ENCODE results near the gene FCGR1A. TPM values are rescaled to one million over a fixed set of nuclear protein-coding genes. Genes with fewer than 3 reads are reported as not detected.
"Not testable (repeated sequence)": the region's sequence is repeated elsewhere in the genome, so short reads cannot be mapped to it uniquely, and the experiment has no call there.

FCGR1A gene
- total RNA-seq, 4 donors from 2014 or later: 0.22 to 3.7 (median 0.76) TPM; not detected in 1

DNA sequence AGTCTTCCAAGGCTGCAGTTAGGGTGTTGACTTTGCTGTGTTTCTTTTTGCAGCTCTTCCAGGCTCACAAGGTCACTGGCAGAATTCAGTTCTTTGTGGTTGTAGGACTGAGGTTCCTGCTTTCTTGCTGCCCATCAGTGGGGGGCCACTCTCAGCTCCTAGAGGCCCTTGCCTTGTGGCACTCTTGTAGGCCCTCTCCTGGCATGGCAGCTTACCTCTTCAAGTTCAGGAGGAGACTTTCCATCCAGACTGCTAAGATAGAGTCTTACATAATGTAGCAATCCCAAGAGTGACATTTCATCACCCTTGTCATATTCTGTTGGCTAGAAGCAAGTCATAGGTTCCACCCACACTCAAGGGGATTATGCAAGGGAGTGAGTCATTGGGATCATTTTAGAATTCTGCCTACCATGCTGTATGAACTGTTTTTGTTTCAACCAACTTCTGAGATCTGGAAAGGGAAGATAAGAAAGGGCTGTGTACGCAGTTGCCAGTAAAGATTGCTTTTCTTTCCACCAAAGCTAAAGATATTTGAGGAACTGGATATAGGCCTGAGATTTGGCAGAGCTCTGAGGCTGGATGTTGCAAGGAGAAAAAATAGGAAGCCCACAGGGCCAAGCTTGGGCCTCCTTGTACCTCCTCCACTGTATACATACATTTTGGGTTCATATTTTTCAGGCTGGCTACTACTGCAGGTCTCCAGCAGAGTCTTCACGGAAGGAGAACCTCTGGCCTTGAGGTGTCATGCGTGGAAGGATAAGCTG lies 5.4 kb downstream of the FCGR1A start:
- H3K4me1 ChIP-seq; H3K4me3 ChIP-seq; intact Hi-C loops (cut with DNase I); H3K9me3 ChIP-seq; H3K27me3 ChIP-seq; H3K36me3 ChIP-seq; DNase-seq: not testable (repeated sequence)
- WGBS, 2 donors: no CpG with 5 or more reads among the region's 3 CpGs
- H3K27ac ChIP-seq: peak overlapping the region in 2 of 4 donors; percentile 21

DNA sequence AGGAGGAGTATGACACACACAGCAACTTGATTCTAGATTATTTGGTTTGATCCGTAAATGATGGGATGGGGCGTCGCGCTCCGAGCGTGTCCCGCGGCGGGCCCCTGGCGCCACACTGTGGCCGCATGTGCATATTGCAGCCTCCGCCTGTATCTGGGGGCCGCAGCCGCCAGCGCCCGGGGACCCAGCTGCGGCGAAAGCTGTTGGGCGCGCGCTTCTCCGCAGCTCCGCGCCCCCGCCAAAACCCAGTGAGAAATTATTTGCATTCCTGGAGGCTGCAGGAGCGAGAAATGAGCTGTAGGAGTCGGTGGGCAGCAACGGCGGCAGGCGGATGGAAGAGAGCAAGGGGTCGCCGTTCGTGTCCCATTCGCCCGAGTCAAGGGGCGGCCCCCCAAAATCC lies 10.0 kb downstream of the FCGR1A start:
- H3K27me3 ChIP-seq; intact Hi-C loops (cut with DNase I); H3K4me1 ChIP-seq; H3K9me3 ChIP-seq; H3K36me3 ChIP-seq; DNase-seq: not testable (repeated sequence)
- Histone ChIP-seq H3K27ac (peak overlapping the region; percentile 85 to 90 (median 87)), H3K4me3 (peak overlapping the region; percentile 46 to 64 (median 58))
- no CpG with 5 or more reads among the region's 36 CpGs for WGBS, 2 donors
- TF ChIP-seq, protein P1, sequence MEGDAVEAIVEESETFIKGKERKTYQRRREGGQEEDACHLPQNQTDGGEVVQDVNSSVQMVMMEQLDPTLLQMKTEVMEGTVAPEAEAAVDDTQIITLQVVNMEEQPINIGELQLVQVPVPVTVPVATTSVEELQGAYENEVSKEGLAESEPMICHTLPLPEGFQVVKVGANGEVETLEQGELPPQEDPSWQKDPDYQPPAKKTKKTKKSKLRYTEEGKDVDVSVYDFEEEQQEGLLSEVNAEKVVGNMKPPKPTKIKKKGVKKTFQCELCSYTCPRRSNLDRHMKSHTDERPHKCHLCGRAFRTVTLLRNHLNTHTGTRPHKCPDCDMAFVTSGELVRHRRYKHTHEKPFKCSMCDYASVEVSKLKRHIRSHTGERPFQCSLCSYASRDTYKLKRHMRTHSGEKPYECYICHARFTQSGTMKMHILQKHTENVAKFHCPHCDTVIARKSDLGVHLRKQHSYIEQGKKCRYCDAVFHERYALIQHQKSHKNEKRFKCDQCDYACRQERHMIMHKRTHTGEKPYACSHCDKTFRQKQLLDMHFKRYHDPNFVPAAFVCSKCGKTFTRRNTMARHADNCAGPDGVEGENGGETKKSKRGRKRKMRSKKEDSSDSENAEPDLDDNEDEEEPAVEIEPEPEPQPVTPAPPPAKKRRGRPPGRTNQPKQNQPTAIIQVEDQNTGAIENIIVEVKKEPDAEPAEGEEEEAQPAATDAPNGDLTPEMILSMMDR (IDR thresholded peaks at IDR 0.05): peak in 4 of 6 experiments; percentile 12 to 46 (median 28)

DNA sequence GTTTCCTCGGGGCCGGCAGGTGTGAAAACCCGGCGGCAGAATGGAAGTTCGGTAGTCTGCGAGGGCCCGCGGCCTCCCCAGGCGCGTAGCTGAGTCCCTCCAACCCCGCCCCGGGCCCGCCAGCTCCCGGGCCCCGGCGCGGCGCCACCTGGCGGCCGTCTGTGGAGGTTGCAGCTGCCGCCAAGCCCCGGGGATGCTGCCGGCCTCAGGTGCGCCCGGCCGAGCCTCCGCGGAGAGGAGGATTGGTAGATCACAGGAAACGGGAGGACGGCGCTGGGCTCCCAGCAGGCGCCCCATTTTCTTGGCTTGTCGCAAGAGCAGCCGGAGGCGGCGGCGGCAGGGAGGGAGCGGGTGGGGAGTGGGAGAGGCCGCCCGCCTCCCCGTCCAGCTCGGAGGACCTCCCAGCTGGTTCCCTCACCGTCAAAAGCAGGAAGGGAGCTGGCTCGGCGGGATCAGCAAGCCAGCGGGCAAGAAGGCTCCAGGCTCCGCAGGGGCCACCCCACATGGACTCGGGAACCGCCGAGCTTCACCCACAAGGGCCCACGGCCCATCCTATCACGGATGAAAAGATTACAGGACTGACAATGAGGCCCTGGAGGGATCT lies 10.5 kb downstream of the FCGR1A start:
- TF ChIP-seq, protein P1 (IDR thresholded peaks at IDR 0.05): peak; percentile 48 to 95 (median 85)
- Histone ChIP-seq H3K4me3 (peak overlapping the region; percentile 46 to 64 (median 58)), H3K27ac (peak overlapping the region; percentile 85 to 90 (median 87))
- DNase-seq; H3K36me3 ChIP-seq; H3K9me3 ChIP-seq; H3K4me1 ChIP-seq; H3K27me3 ChIP-seq; intact Hi-C loops (cut with DNase I): not testable (repeated sequence)
- 40% methylated on average over 1 of the region's 52 CpGs; no CpG with 5 or more reads in 1 of the 2 donors for WGBS, 2 donors

DNA sequence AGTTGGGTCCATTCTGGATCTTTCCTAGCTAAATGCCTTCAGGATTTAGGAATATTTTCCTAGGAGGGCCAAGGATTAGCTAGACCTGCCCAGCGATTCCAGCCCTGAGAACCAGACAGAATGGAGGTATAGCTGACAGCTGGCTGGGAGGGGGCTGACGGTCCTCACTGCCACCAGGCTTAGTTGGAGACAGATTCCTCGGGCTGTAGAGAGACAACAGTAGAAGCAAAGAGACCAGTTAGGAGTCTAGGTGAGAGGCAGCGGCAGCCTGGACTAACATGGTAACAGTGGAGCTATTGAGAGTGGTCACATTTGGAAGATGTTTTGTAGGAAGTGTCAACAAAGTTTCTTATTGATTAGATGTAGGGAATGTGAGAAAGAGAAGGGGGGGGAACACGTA lies 11.4 kb downstream of the FCGR1A start:
- intact Hi-C loops (cut with DNase I); DNase-seq; H3K27me3 ChIP-seq; H3K4me1 ChIP-seq; H3K9me3 ChIP-seq; H3K36me3 ChIP-seq: not testable (repeated sequence)
- 33% methylated on average over 1 of the region's 5 CpGs; no CpG with 5 or more reads in 1 of the 2 donors for WGBS, 2 donors
- H3K27ac ChIP-seq: peak overlapping the region in 2 of 4 donors; percentile 89 to 90
- H3K4me3 ChIP-seq: peak overlapping the region in 3 of 4 donors; percentile 56 to 64 (median 60)

DNA sequence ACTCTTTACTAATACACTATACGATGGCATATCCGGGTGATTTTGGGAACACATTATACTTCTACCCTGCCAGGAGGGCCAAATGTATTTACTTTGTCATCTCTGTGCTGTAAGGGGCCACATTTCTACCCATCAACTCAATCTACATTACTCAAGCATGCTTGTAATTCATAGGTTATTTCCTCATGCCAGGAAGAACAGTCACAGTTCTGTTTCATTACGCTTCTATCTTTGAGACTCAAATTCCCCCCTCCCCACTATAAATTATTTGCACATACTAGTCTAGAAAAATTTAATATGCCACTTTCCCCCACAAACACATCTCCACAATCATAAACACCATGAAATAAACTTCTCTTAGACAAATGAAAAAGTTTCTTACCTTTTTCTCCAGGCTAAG lies 19.1 kb downstream of the FCGR1A start:
- H3K4me3 ChIP-seq; H3K9me3 ChIP-seq; H3K36me3 ChIP-seq; H3K27ac ChIP-seq; DNase-seq; H3K4me1 ChIP-seq; H3K27me3 ChIP-seq; intact Hi-C loops (cut with DNase I): not testable (repeated sequence)
- 71 to 81% methylated on average over 1 of the region's 3 CpGs for WGBS, 2 donors

DNA sequence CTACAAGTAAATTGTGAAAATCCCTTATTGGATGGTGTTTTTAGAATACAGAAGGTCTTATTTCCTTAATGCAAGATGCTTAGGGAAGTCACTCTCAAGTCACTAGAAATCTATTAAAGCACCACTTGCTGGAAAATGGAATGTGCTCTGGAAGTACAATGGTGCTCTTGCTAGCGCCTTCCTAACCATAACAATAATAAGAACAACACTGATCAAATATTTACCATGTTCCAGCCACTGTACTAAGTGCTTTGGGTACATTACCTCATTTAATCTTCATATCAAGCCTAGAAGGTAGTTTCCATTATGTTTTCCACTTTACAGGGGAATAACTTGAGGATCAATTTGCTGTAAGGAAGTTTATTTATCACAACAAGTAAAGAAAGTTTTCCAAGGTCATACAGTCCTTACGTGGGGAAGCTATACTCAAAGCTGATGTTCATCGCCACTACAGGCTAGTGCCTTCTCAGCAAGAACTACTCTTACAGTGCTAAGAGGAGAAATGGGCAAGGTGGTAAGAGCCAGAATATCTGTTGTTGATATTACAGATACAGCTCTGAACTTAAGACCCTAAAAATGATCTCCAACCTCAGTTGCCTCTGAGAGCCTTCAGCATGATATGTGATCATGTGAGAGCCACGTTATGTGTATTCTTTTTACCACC lies 22.1 kb downstream of the FCGR1A start:
- intact Hi-C loops (cut with DNase I); H3K9me3 ChIP-seq; H3K27me3 ChIP-seq; H3K4me3 ChIP-seq; H3K36me3 ChIP-seq; H3K27ac ChIP-seq; H3K4me1 ChIP-seq; DNase-seq: not testable (repeated sequence)
- no CpG with 5 or more reads among the region's 4 CpGs for WGBS, 2 donors

DNA sequence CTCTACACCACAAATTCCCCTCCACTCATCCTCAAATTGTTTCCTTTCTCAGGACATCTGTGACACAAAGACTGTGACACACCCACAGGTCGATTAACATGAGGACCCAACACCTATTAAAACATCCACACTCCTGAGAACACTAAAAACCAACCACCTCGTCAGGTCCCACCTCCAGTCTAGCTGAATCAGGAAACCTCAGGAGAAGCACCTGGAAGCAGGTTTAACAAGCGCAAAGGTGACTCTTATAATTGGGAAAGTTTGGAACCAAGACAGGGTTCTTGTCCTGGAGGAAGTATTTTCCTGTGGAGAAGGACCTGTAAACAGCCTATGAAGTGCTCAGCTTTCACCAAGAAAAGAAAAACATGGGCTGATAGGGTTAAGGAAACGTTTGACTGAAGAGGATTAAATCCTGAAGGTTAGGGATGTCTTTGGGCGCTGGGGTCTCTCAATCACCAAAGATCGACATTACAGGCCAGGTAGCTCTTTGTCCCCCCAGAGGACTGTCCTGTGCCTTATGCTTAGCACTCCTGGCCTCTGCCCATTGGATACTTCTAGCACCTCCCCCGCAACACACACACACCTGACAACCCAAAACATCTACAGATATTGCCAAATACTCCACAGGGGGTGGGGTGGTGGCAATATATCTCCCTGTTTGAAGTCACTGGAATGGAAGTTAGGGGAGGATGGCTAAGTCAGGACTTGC lies 28.4 kb downstream of the FCGR1A start:
- H3K27ac ChIP-seq; intact Hi-C loops (cut with DNase I); DNase-seq; H3K9me3 ChIP-seq; H3K36me3 ChIP-seq; H3K27me3 ChIP-seq: not testable (repeated sequence)
- WGBS, 2 donors: 19 to 36% methylated on average over 5 to 6 of the region's 7 CpGs
- peaks cover 0 to 11% (median 0%) of the 10 kb centered on the region in 3 donors for H3K4me1 ChIP-seq
- H3K4me3 ChIP-seq: peak overlapping the region in 1 of 4 donors; percentile 69

DNA sequence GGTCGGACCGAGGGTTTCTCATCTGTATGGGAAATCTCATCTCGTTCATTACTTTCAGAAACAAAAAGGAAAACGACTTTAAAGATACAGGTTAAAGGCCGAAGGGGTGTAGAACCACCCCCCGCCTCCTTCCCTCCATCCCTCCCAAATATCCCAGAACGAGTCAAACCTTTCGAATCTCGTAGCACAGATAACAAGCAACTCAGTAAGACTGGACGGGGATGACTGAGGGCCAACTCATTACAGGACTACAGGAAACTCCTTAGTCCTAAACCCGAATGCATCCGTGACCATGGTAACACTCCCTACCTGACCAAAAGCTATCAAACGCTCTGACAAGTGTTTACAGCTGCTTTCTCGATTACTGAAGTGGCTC lies 29.0 kb downstream of the FCGR1A start:
- H3K27me3 ChIP-seq; intact Hi-C loops (cut with DNase I); H3K9me3 ChIP-seq; DNase-seq; H3K36me3 ChIP-seq: not testable (repeated sequence)
- peak overlapping the region in 3 of 4 donors; percentile 57 to 69 (median 60) for H3K4me3 ChIP-seq
- peak overlapping the region in 3 of 4 donors; percentile 28 to 92 (median 58) for H3K27ac ChIP-seq
- 0 to 4% methylated on average over 2 to 5 of the region's 14 CpGs for WGBS, 2 donors
- peaks cover 0 to 11% (median 0%) of the 10 kb centered on the region in 3 donors for H3K4me1 ChIP-seq
